ENCODE measurements around the gene SHKBP1. TPM values are rescaled to one million over a fixed set of nuclear protein-coding genes. Genes with fewer than 3 reads are reported as not detected.

SHKBP1 gene
- total and polyA plus RNA-seq, 2 of the 8 experiments (the other 6 are each of a cell fraction or from before 2014, with no cell fraction given): 74.6 to 98.8 TPM

DNA sequence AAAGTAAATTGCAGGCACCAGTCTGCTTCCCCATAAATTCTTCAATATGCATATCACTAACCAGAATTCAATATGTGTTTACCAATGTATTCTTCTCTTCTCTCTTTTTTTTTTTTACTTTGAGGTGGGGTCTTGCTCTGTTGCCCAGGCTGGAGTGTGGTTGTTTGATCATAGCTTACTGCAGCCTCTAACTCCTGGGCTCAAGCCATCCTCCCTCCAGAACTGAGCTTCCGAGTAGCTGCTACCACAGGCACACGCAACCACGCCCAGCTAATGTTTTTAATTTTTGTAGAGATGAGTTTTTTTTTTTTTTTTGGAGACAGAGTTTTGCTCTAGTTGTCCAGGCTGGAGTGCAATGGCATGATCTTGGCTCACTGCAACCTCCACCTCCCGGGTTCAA, 41.3 kb downstream of the SHKBP1 start (continued):
- TF ChIP-seq EP300 (IDR thresholded peaks at IDR 0.05; ENCODE audit: borderline replicate concordance in 1 of 2, low read depth in 2 of 2, low read length in 2 of 2): no peak
- TF ChIP-seq ZNF274 (IDR thresholded peaks at IDR 0.05; ENCODE audit: borderline replicate concordance, extremely low read depth, low read length): no peak
